C1 segment of cervical spinal cord (tissue), 14 donors: ENCODE data around the gene CDYL.

Experiments used
- DNase-seq, 14 donors: peaks; one replicate each; lab custom pipeline; 2025; lab: John Stamatoyannopoulos, UW

CDYL gene

GRCh38 chr6:4776131-4776492, at the start of gene CDYL:
Gene CDYL (plus strand): TSS chr6:4776404. CDS start chr6:4776784, 380 bp downstream.
- DNase-seq: peak in 12 of 14 donors; percentile 57 to 92 (median 72)

GRCh38 chr6:4726645-4727044, 49.6 kb upstream of the CDYL start:
- no peak for DNase-seq

GRCh38 chr6:4727217-4727616, 49.0 kb upstream of the CDYL start:
- no peak for DNase-seq

DNA sequence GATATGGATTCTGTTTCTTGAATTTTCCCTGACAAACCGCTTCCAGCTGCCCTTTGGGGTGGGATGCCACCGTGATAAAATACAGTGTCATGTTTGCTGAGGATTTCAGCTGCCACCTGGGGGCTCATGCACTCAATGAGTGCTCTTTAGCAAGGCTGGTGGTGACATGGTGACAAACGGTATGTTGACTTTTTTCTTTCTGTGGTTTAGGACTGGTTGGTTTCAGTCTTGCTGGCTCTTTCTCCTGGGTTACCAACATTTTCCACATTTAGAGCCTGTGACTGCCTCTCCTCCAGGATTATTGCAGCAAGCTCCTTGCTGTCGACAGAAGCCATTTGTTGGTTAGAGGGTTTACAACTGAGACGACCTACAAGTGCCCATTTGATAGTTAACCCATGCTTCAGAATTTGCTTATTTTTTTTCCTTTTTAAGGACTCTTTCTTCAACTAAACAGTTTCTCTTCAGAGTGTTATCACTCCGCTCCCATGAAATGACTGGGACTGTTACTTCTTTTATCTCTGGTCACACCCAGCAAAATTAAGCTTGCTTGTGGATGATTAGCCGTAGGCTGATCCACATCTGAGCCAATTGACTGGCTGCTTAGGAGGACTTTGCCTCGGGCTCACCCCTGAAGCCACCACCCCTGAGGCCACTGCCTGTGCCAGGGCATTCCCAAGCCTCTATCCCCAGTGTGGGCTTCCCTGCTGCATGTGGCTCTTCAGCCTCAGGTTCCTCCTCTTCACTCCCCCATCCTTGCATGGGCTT, 48.4 kb upstream of the CDYL start:
- no peak for DNase-seq

DNA sequence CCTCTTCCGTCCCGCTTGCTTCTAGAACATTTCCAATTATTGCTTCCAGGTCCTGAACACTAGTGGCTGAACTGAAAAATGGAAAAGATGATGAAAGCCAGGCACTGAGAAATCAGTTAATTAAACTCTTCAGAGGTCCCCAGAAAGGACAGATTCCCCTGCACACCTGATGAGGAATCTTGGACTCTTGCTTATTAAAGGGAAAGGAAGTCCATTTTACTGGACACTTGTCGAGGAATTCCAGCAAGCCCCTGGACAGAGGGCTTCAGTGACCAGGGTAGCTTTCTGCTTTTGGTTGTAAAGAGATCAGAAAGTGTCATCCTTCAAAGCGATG, 47.8 kb upstream of the CDYL start:
- DNase-seq: no peak

DNA sequence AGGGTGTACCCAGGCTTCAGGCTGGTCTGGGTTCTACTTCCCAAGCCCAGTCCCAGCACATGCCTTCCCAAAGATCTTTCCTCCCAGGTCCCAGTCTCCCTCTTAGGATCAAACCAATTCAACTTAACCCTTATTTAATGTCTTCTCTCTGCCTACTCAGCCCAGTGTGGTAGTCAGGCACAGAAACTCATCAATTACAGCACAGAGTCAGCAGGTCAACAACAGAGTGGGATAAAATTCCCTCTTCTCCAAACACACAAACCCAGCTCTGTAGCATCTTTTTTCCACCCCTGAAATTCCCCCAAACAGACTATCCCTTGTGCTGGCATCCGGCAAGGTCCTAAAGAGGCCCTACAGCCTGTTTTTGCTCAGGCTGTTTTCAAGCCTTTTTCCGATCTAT, 47.3 kb upstream of the CDYL start:
- no peak for DNase-seq

GRCh38 chr6:4731996-4732395, 44.2 kb upstream of the CDYL start:
- no peak for DNase-seq

DNA sequence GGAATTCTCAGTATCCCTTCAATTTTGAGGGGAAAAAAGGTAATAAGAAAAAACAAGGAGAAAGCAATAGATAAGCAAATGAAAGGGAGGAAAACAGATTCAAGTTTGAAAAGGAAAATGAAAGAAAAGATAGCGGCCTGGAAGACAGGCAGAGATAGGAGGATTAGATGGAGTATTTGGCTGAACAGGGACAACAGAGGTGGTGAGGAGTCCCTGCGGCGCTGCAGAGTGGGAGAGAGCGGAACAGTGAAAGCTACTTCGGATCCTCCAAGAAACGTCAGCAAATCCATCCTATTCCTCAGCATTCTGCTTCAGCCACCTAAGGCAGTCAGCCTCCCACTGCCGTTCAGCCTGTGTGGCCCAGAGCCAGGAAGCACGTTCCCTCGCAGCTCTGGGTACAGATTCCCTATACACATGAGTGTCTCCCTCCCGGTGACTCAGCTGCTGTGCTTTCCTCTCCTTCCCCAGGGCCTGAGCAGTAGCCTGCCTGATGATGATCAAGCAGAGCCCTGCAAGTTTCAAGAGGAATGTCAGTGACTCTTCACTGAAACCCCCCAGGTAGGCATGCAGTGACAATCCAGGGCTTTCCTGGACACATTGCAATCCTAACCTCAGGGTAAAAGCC, 43.4 kb upstream of the CDYL start:
- peak in 1 of 14 donors; percentile 3 for DNase-seq

GRCh38 chr6:4736371-4736873, 39.8 kb upstream of the CDYL start:
- no peak for DNase-seq

DNA sequence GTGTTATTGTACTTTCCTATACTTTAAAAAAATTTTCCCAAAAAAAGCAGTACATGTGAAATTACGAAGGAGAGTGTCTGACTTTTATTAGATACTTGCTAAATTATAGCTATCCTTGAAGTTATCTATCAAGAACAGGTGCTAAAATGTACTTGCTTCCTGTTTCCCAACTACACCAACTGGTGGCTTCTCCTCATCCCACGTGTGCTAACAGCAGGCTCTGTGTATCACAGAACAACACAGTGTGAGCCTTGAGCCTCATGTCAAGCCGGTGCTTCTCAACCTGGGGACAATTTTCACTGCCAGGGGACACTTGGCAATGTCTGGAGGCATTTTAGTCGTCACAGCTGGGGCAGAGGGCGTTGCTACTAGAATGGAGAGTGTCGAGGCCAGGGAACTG, 36.2 kb upstream of the CDYL start:
- no peak for DNase-seq

DNA sequence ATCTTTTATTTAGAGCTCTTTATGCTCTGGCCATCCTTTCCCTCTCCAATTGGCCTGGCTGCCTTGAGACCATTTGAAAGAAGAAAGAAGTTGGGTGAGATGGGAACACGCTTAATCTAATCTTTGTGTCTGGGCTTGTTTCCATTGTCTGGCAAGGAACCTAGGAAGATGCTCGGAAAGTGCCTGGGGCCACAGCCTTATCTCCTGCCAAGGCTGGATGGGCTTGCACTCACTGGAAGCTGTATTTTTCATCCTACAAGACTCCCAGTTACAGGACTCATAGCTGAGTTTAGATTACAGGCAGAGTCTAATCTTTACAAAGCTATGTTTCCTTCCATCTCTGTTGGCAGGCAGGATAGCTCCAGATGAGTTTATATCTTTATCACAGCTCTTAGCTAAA, 33.1 kb upstream of the CDYL start:
- no peak for DNase-seq

DNA sequence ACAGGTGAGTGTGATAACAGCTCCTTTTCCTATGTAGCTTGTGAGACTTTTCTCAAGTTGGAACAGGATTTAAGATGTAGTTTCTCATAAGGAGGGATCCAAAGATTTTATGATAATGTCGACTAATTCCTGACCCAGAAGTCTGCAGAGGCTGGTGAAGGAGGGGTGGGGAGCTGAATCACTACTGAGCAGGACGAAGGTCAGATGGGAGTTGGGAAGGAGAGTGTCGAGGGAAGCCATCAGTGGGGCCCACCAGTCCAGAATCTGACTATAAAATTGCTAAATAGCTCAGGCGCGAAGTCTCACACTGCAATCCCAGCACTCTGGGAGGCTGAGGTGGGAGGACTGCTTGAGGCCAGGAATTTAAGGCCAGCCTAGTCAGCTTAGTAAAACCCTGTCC, 32.3 kb upstream of the CDYL start:
- DNase-seq: no peak

- DNase-seq: no peak
These were observed 28.6 kb upstream of the CDYL start for GRCh38 chr6:4747588-4747987.

GRCh38 chr6:4751823-4752464, 24.3 kb upstream of the CDYL start:
- no peak for DNase-seq

DNA sequence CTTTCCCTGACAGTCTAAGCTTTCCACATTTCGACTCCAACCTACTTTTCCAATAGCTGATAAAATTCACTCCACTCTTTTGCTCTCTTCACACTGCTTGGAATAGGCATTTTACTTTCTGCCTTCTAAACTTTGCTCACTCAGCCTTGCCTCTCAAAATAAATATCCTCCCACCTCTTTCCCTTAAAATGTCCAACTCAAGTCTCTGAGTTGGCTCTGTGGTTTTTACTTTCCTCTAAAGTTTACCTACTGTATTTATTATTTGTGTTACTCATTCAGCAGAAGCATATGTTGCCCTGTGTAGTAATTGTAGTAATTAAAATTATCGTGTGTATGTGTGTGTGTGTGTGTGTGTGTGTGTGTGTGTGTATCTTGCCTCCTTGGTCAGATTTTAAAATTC, 20.0 kb upstream of the CDYL start:
- DNase-seq: no peak

GRCh38 chr6:4759997-4760396, 16.2 kb upstream of the CDYL start:
- DNase-seq: no peak

- DNase-seq: no peak
These were observed 15.4 kb upstream of the CDYL start for GRCh38 chr6:4760773-4761172.

DNA sequence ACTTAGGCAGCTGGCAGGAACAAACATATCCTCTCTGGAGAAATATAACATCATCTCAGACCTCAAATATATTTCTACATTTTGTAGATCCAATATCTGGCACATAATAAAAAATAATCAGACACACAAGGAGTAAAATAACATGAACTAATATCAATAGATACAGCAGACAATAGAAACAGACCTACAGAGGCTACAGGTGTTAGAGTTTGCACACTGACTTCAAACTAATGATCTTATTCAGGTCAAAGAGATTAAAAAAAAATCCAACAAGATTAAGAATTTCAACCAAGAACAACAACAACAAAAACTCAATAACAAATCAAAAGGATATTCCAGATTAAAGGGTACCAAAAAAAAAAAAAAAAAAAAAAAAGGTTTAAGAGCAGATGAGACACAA, 13.9 kb upstream of the CDYL start:
- no peak for DNase-seq

- DNase-seq: no peak
These were observed 12.3 kb upstream of the CDYL start for GRCh38 chr6:4763921-4764320.

DNA sequence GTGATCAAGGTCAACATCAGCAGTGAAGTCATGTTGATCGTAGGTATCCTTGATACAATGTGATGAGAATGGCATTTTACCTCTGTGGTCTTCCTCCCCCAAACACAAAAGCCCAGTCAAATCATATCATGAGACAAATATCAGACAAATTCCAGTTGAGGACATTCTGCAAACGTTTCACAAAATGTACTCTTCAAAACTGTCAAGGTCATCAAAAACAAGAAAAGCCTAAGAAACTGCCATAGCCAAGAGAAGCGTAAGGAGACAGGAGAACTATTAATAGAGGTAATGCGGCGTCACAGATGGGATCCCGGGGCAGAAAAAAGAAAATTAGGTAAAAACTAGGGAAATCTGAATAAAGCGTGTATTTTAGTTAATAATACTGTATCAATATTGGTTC, 7.4 kb upstream of the CDYL start:
- no peak for DNase-seq

DNA sequence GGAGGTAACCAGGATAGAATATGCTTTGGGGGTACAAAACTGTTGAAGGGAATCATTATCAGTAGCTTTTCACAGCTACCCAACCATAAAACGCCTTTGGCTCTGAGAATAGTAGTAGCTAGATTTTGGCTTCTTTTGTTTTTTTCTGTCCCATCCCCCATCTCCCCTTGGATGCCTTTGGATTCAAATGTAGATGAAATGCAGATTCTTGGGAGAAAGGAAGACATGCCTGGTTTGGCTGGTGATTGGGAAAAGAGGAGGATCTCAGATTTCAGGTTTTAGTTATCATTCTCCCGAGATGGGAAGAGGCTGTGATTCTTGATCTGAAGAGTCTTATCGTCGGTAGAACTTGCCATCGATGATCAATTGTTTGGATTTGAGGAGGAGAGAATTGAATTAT, 3.5 kb upstream of the CDYL start:
- DNase-seq: no peak

GRCh38 chr6:4773181-4773580, 3.0 kb upstream of the CDYL start:
- no peak for DNase-seq

- DNase-seq: no peak
These were observed 1.9 kb upstream of the CDYL start for GRCh38 chr6:4774296-4774695.
